Measurements from ENCODE around the gene KCTD3. TPM values are rescaled to one million over a fixed set of nuclear protein-coding genes. Genes with fewer than 3 reads are reported as not detected.

Gene KCTD3
- total and polyA plus RNA-seq, 2 of the 13 experiments (the other 11 are each of a cell fraction or from before 2014, with no cell fraction given) = 49.8 to 68.1 TPM

DNA sequence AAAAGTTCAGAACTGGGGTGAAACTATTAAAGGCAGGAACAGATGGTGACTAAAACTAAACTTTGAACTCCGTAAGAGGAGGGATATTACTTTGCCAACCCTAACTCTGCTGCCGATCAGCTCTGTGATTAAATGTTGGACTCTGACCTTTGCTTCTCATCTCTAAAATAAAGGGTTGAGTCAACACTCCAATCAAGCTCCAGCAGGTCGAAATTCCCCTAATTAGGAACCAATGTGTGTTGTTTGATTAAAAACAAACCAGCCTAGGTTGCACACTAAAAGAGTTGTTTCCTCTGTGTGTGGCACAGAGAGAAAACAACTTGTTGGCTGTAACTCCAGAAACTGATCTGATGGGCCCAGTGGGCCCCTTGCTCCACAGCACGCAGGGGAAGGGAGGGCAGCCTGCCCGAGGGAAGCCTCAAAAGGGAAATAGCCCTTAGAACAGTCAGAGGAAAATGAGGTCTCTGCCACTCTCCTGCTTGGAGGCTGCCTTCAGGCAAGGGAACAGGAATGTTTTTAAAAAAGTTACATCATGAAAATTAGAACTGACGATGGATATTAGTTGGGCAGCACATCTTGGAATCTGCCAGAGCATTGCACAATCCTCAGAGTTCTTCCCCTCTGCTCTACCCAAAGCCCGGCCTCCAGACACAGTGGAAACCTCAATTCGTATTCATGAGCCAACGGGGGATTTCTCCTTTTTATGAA, 69.3 kb downstream of the KCTD3 start (continued):
- TF ChIP-seq ZFAT (CRISPR knock-in tag; conservative IDR thresholded peaks at IDR 0.05) (no peak), ZNF772 (CRISPR knock-in tag; IDR thresholded peaks at IDR 0.05) (no peak), MTA1 (CRISPR knock-in tag; IDR thresholded peaks at IDR 0.05; ENCODE audit: borderline replicate concordance) (no peak), NFKBIZ (CRISPR knock-in tag; IDR thresholded peaks at IDR 0.05) (no peak), NCOR1 (IDR thresholded peaks at IDR 0.05; ENCODE audit: borderline replicate concordance, low read length) (peak; percentile 12; the same call in 1 of the 2 replicates), RBFOX2 (IDR thresholded peaks at IDR 0.05; ENCODE audit: low read depth, low read length) (no peak; the same call in 1 of the 2 replicates), ZNF234 (CRISPR knock-in tag; conservative IDR thresholded peaks at IDR 0.05) (no peak), ZNF781 (CRISPR knock-in tag; IDR thresholded peaks at IDR 0.05; ENCODE audit: borderline replicate concordance, not compliant biosample characterization) (no peak), KDM2A (CRISPR knock-in tag; IDR thresholded peaks at IDR 0.05; ENCODE audit: borderline replicate concordance, low read depth) (no peak), TBX3 (IDR thresholded peaks at IDR 0.05; ENCODE audit: borderline replicate concordance) (peak; percentile 37; the same call in 1 of the 2 replicates)
- TF ChIP-seq, protein P1, sequence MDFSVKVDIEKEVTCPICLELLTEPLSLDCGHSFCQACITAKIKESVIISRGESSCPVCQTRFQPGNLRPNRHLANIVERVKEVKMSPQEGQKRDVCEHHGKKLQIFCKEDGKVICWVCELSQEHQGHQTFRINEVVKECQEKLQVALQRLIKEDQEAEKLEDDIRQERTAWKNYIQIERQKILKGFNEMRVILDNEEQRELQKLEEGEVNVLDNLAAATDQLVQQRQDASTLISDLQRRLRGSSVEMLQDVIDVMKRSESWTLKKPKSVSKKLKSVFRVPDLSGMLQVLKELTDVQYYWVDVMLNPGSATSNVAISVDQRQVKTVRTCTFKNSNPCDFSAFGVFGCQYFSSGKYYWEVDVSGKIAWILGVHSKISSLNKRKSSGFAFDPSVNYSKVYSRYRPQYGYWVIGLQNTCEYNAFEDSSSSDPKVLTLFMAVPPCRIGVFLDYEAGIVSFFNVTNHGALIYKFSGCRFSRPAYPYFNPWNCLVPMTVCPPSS (IDR thresholded peaks at IDR 0.05) = no peak
- TF ChIP-seq, protein P2, sequence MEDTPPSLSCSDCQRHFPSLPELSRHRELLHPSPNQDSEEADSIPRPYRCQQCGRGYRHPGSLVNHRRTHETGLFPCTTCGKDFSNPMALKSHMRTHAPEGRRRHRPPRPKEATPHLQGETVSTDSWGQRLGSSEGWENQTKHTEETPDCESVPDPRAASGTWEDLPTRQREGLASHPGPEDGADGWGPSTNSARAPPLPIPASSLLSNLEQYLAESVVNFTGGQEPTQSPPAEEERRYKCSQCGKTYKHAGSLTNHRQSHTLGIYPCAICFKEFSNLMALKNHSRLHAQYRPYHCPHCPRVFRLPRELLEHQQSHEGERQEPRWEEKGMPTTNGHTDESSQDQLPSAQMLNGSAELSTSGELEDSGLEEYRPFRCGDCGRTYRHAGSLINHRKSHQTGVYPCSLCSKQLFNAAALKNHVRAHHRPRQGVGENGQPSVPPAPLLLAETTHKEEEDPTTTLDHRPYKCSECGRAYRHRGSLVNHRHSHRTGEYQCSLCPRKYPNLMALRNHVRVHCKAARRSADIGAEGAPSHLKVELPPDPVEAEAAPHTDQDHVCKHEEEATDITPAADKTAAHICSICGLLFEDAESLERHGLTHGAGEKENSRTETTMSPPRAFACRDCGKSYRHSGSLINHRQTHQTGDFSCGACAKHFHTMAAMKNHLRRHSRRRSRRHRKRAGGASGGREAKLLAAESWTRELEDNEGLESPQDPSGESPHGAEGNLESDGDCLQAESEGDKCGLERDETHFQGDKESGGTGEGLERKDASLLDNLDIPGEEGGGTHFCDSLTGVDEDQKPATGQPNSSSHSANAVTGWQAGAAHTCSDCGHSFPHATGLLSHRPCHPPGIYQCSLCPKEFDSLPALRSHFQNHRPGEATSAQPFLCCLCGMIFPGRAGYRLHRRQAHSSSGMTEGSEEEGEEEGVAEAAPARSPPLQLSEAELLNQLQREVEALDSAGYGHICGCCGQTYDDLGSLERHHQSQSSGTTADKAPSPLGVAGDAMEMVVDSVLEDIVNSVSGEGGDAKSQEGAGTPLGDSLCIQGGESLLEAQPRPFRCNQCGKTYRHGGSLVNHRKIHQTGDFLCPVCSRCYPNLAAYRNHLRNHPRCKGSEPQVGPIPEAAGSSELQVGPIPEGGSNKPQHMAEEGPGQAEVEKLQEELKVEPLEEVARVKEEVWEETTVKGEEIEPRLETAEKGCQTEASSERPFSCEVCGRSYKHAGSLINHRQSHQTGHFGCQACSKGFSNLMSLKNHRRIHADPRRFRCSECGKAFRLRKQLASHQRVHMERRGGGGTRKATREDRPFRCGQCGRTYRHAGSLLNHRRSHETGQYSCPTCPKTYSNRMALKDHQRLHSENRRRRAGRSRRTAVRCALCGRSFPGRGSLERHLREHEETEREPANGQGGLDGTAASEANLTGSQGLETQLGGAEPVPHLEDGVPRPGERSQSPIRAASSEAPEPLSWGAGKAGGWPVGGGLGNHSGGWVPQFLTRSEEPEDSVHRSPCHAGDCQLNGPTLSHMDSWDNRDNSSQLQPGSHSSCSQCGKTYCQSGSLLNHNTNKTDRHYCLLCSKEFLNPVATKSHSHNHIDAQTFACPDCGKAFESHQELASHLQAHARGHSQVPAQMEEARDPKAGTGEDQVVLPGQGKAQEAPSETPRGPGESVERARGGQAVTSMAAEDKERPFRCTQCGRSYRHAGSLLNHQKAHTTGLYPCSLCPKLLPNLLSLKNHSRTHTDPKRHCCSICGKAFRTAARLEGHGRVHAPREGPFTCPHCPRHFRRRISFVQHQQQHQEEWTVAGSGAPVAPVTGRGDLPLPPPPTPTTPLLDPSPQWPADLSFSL (CRISPR knock-in tag; IDR thresholded peaks at IDR 0.05) = no peak
- TF ChIP-seq, protein P3, sequence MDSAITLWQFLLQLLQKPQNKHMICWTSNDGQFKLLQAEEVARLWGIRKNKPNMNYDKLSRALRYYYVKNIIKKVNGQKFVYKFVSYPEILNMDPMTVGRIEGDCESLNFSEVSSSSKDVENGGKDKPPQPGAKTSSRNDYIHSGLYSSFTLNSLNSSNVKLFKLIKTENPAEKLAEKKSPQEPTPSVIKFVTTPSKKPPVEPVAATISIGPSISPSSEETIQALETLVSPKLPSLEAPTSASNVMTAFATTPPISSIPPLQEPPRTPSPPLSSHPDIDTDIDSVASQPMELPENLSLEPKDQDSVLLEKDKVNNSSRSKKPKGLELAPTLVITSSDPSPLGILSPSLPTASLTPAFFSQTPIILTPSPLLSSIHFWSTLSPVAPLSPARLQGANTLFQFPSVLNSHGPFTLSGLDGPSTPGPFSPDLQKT (CRISPR knock-in tag; IDR thresholded peaks at IDR 0.05; ENCODE audit: borderline replicate concordance) = no peak

All from HepG2 (cell line).